Vagina (tissue), 2 donors: ENCODE measurements around the gene HSD17B14. TPM values are rescaled to one million over a fixed set of nuclear protein-coding genes. Genes with fewer than 3 reads are reported as not detected.

Source experiments
- DNase-seq, 2 donors: peaks; one replicate each; pipeline ENCODE4 v3.0.0-alpha.2; 2017; ENCODE audit errors: extremely low spot score in 2 of 2
- H3K27ac ChIP-seq: fragments of 200-600 bp; sonication (generic); one replicate; pipeline ENCODE4 v1.5.1; 2019
- H3K27me3 ChIP-seq: fragments of 200-600 bp; sonication (generic); one replicate; pipeline ENCODE4 v1.5.1; 2019
- H3K36me3 ChIP-seq, 2 donors: fragments of 200-600 bp; sonication (generic); one replicate each; pipeline ENCODE4 v1.5.1; 2017 to 2019
- H3K4me1 ChIP-seq: fragments of 200-600 bp; sonication (generic); one replicate; pipeline ENCODE4 v1.5.1; 2019
- H3K4me3 ChIP-seq, 2 donors: fragments of 200-600 bp; sonication (generic); 1 replicate in 1 of 2; 2 replicates in 1 of 2; pipeline ENCODE4 v1.5.1; 2016 to 2019
- H3K9me3 ChIP-seq: fragments of 200-600 bp; sonication (generic); one replicate; pipeline ENCODE4 v1.5.1; 2019
- POLR2A ChIP-seq, 2 donors: fragments of 450-650 bp; IDR thresholded peaks; one replicate each; pipeline ENCODE4 v1.6.1; 2017; ENCODE audit warnings: antibody characterized with exemption in 2 of 2, mild to moderate bottlenecking in 2 of 2, moderate library complexity in 2 of 2
- POLR2AphosphoS5 ChIP-seq, 2 donors: sonication (generic); formaldehyde crosslinking; IDR thresholded peaks; one replicate each; pipeline ENCODE4 v1.9.0; 2017; ENCODE audit warnings: antibody characterized with exemption in 2 of 2, mild to moderate bottlenecking in 2 of 2, low read depth in 1 of 2; ENCODE audit not compliant: insufficient read depth in 1 of 2
- intact Hi-C: fragments of 100-400 bp; cut with DNase I; formaldehyde crosslinking; loops from one replicate; pipeline ENCODE4 v1.15.1; 2023
- total RNA-seq: library from RNA; depleted of rRNA; stranded (reverse); fragments of >200 nt; gene quantifications from one replicate; pipeline ENCODE4 v1.2.3, GENCODE V29; 2016
- TF ChIP-seq, protein P1 (sequence below), 3 experiments: fragments of 450-650 bp in 2 of 3; fragments of 200-600 bp in 1 of 3; sonication (generic) in 1 of 3; IDR thresholded peaks; one replicate each; pipeline ENCODE4 v1.5.1; 2017 to 2019; ENCODE audit warnings: antibody characterized with exemption in 3 of 3, mild to moderate bottlenecking in 2 of 3, moderate library complexity in 2 of 3

Gene HSD17B14
- total RNA-seq, 1 donor from 2014 or later = 19.2 TPM

DNA sequence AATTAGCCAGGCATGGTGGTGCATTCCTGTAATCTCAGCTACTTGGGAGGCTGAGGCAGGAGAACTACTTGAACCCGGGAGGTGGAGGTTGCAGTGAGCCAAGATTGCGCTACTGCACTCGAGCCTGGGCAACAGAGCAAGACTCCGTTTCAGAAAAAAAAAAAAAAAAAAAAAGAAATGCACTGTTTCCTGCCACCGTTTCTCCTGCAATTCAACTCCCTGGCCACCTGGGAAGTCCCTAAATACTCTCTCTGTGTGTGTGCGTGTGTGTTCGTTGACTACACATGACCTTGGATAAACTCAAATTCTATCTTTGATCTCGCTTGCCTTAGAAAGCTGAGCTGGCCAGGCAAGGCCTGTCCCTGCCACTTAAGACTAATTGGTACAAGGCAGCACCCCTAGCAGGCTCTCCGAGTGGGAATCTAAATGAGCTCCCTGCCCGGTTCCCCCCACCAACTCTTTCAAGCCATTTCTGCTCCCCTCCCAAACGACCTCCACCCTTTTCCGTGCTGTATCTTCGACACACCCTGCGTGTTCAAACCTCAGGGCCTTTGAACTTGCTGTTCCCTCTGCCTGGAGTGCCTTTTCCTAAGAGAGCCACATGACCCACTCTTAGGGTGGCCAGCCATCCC, 20.3 kb downstream of the HSD17B14 start:
- no peak for DNase-seq
- Histone ChIP-seq H3K4me1 (peaks cover 35% of the 10 kb centered on the region), H3K4me3 (no peak overlapping the region), H3K27ac (no peak overlapping the region), H3K36me3 (no peaks in the 10 kb centered on the region), H3K9me3 (no peaks in the 10 kb centered on the region), H3K27me3 (no peaks in the 10 kb centered on the region)
- no peak for TF ChIP-seq POLR2A (IDR thresholded peaks at IDR 0.05)
- intact Hi-C loops = no loop called here

DNA sequence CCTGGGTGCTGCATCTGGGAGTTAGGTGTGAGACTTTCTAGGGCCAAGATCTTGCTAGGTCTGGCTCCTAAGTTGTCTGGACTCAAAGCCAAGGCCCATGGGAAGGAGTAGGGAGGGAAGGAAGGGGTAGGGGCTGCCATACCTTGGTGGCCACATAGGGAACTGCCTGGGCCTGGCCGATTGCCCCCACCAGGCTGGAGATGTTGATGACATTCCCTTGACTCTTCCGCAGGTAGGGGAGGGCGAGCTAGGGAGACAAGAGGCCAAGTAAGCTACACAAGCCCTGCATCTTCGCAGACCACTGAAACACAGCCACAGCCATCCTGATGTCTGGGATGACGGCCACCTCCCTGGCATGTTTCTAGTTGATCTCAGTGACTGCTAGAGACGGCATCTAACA, 21.4 kb downstream of the HSD17B14 start:
- no peaks in the 10 kb centered on the region for H3K9me3 ChIP-seq
- H3K27me3 ChIP-seq = no peaks in the 10 kb centered on the region
- no peak overlapping the region for H3K4me3 ChIP-seq
- no peak overlapping the region for H3K27ac ChIP-seq
- no peak for TF ChIP-seq POLR2A (IDR thresholded peaks at IDR 0.05)
- no peak for TF ChIP-seq POLR2AphosphoS5 (IDR thresholded peaks at IDR 0.05; ENCODE audit: insufficient read depth in 1 of 2, low read depth in 1 of 2)
- TF ChIP-seq, protein P1, sequence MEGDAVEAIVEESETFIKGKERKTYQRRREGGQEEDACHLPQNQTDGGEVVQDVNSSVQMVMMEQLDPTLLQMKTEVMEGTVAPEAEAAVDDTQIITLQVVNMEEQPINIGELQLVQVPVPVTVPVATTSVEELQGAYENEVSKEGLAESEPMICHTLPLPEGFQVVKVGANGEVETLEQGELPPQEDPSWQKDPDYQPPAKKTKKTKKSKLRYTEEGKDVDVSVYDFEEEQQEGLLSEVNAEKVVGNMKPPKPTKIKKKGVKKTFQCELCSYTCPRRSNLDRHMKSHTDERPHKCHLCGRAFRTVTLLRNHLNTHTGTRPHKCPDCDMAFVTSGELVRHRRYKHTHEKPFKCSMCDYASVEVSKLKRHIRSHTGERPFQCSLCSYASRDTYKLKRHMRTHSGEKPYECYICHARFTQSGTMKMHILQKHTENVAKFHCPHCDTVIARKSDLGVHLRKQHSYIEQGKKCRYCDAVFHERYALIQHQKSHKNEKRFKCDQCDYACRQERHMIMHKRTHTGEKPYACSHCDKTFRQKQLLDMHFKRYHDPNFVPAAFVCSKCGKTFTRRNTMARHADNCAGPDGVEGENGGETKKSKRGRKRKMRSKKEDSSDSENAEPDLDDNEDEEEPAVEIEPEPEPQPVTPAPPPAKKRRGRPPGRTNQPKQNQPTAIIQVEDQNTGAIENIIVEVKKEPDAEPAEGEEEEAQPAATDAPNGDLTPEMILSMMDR (IDR thresholded peaks at IDR 0.05) = no peak
- H3K4me1 ChIP-seq = peaks cover 37% of the 10 kb centered on the region
- no peak for DNase-seq
- no peaks in the 10 kb centered on the region for H3K36me3 ChIP-seq
- intact Hi-C loops = no loop called here

DNA sequence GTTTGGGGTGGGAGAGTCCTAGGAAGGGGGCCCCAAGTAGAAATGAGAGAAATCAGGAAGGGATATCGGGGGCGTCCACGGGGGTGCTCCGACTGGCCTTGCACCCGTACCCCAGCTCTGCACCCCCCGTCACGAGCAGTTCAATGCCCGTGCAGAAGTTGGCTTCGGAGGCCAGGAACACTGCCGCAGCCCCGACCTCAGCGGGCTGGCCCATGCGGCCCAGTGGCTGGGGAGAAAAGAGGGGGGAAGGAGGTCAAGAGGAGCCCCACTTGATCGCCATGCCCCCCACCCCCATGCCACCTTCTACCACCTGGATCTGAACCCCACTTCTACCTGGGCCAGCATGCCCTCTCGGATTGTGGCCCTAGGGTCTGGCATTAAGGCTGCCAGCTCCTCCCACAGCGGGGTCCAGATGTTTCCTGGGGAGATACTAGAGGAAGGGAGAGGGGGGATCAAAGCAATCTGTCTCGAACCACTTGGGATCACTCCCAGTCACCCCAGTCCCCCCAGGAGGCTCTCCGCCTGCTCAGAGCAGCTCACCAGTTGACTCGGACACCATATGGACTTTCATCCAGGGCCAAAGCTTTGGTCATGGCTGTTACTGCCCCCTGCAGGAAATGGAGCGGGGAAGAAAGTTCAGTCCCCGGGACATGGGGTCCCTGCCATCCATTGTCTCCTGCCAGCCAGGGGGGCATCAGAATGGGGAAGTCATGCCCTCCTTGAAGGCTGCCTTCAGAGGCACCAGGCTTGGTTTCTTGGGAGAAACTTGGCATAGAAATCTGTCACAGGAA, 23.0 kb downstream of the HSD17B14 start:
- DNase-seq = no peak
- Histone ChIP-seq H3K9me3 (no peaks in the 10 kb centered on the region), H3K4me3 (no peak overlapping the region), H3K4me1 (peaks cover 35% of the 10 kb centered on the region), H3K27me3 (no peaks in the 10 kb centered on the region), H3K36me3 (no peaks in the 10 kb centered on the region), H3K27ac (peak overlapping the region; percentile 94)
- no peak for TF ChIP-seq POLR2AphosphoS5 (IDR thresholded peaks at IDR 0.05; ENCODE audit: insufficient read depth in 1 of 2, low read depth in 1 of 2)
- TF ChIP-seq POLR2A (IDR thresholded peaks at IDR 0.05) = no peak
- TF ChIP-seq, protein P1 (IDR thresholded peaks at IDR 0.05) = no peak
- intact Hi-C loops = no loop called here

DNA sequence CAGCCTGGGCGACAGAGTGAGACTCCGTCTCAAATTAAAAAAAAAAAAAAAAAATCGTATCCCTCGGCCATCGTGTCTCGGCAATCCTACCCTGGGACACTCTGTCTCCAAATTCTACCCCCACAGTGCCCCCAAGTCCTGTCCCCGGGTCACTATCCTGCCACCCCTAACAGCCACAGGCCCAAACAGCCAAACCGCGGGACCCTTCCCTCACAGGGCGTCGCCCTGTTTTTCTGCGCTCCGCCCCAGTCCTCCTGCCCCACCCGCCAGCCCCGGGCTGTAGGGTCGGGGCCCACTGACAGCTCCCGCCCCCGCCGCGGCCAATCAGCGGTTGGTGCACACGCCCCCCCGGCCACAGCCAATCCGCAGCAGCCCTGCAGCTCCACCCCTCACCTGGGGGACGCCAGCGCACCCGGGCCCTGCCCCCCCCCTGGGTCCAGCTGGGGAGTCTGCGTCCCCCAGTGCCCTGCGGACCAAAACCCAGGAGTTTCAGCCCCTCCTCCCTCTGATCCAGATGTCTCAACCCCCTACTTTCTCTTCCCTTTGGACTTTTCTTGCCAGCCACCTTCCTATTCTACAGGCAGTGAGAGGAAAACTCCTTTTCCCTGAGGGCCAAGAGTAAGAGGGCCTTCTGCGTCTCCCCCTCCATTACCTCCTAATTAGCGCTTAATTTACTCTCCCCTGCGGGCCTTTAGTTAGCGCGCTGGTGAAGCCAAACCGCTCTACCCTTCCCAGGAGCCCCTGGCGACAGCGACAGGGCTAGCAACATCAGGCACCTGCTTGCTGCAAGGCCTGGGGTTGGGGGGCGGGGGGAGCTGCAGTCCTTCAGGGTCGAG, 24.0 kb downstream of the HSD17B14 start:
- peak overlapping the region; percentile 94 for H3K27ac ChIP-seq
- intact Hi-C loops = no loop called here

DNA sequence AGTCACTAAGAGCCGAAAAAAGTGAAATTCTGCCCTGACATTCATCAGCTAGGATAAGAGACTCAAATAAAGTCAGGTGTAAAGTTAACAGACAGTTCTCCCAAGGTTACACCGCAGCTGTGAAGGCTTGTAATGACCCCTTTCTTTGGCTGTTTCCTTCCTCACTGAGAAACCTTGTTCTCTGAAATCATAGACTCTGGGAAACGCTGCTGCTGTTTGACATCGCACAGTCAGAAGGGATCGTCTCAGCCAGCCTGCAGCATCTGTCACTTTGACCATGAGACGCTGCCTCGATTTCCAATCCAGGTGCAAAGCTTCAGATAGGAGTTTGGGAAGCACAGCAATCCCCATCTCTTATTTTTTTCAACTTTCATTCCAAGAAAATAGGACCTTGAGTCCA, 26.1 kb downstream of the HSD17B14 start:
- DNase-seq = no peak
- intact Hi-C loops = no loop called here
- H3K4me1 ChIP-seq = peaks cover 46% of the 10 kb centered on the region
- no peaks in the 10 kb centered on the region for H3K36me3 ChIP-seq
- H3K9me3 ChIP-seq = no peaks in the 10 kb centered on the region
- TF ChIP-seq, protein P1 (IDR thresholded peaks at IDR 0.05) = no peak
- TF ChIP-seq POLR2A (IDR thresholded peaks at IDR 0.05) (no peak), POLR2AphosphoS5 (IDR thresholded peaks at IDR 0.05; ENCODE audit: insufficient read depth in 1 of 2, low read depth in 1 of 2) (no peak)
- H3K27ac ChIP-seq = peak overlapping the region; percentile 94
- peak overlapping the region; percentile 61 to 76 for H3K4me3 ChIP-seq
- no peaks in the 10 kb centered on the region for H3K27me3 ChIP-seq

More for the DNA sequence above, 24.0 kb downstream of the HSD17B14 start:
- TF ChIP-seq POLR2AphosphoS5 (IDR thresholded peaks at IDR 0.05; ENCODE audit: insufficient read depth in 1 of 2, low read depth in 1 of 2) (peak; percentile 55 to 90), POLR2A (IDR thresholded peaks at IDR 0.05) (peak in 1 of 2 donors; percentile 75)
- TF ChIP-seq, protein P1 (IDR thresholded peaks at IDR 0.05) = no peak
- Histone ChIP-seq H3K27me3 (no peaks in the 10 kb centered on the region), H3K36me3 (no peaks in the 10 kb centered on the region), H3K4me3 (peak overlapping the region; percentile 61 to 76), H3K9me3 (no peaks in the 10 kb centered on the region), H3K4me1 (peaks cover 43% of the 10 kb centered on the region)
- DNase-seq = peak in 1 of 2 donors; percentile 96
